ENCODE data around the gene NSUN3.
"Not testable (repeated sequence)": the region's sequence is repeated elsewhere in the genome, so short reads cannot be mapped to it uniquely, and the experiment has no call there.

NSUN3 gene

GRCh38 chr3:94066506-94067500 is 3.9 kb downstream of the NSUN3 start:
- Histone ChIP-seq H3K27me3 (replicated peaks; ENCODE audit: control insufficient read depth, insufficient read depth, low read length, poor library complexity, severe bottlenecking) (no peaks in the 10 kb centered on the region), H3K4me1 (ENCODE audit: control insufficient read depth, insufficient read depth, low read length, poor library complexity, severe bottlenecking) (peaks cover 7% of the 10 kb centered on the region), H3K9me3 (ENCODE audit: control insufficient read depth, low read length) (no peaks in the 10 kb centered on the region), H3K27ac (ENCODE audit: insufficient read depth, low read length, poor library complexity, severe bottlenecking) (no peak overlapping the region), H3K36me3 (ENCODE audit: control insufficient read depth, insufficient read depth, low read length) (no peaks in the 10 kb centered on the region), H3K4me3 (ENCODE audit: insufficient read depth, low read depth, low read length, poor library complexity, severe bottlenecking) (no peak overlapping the region)
- DNase-seq = no peak

- DNase-seq = no peak
Observed at GRCh38 chr3:94069194-94069813, 6.4 kb downstream of the NSUN3 start.

GRCh38 chr3:94070341-94070911 is 7.6 kb downstream of the NSUN3 start:
- H3K36me3 ChIP-seq (ENCODE audit: control insufficient read depth, insufficient read depth, low read length) = peaks cover 5% of the 10 kb centered on the region
- no peaks in the 10 kb centered on the region for H3K27me3 ChIP-seq (replicated peaks; ENCODE audit: control insufficient read depth, insufficient read depth, low read length, poor library complexity, severe bottlenecking)
- DNase-seq = no peak
- H3K27ac ChIP-seq (ENCODE audit: insufficient read depth, low read length, poor library complexity, severe bottlenecking) = no peak overlapping the region
- no peaks in the 10 kb centered on the region for H3K4me1 ChIP-seq (ENCODE audit: control insufficient read depth, insufficient read depth, low read length, poor library complexity, severe bottlenecking)
- no peak overlapping the region for H3K4me3 ChIP-seq (ENCODE audit: insufficient read depth, low read depth, low read length, poor library complexity, severe bottlenecking)
- no peaks in the 10 kb centered on the region for H3K9me3 ChIP-seq (ENCODE audit: control insufficient read depth, low read length)

More at GRCh38 chr3:94069194-94069813, 6.4 kb downstream of the NSUN3 start:
- H3K36me3 ChIP-seq (ENCODE audit: control insufficient read depth, insufficient read depth, low read length) = peaks cover 5% of the 10 kb centered on the region
- H3K27me3 ChIP-seq (replicated peaks; ENCODE audit: control insufficient read depth, insufficient read depth, low read length, poor library complexity, severe bottlenecking) = no peaks in the 10 kb centered on the region
- H3K4me1 ChIP-seq (ENCODE audit: control insufficient read depth, insufficient read depth, low read length, poor library complexity, severe bottlenecking) = no peaks in the 10 kb centered on the region
- H3K4me3 ChIP-seq (ENCODE audit: insufficient read depth, low read depth, low read length, poor library complexity, severe bottlenecking) = no peak overlapping the region
- no peaks in the 10 kb centered on the region for H3K9me3 ChIP-seq (ENCODE audit: control insufficient read depth, low read length)
- no peak overlapping the region for H3K27ac ChIP-seq (ENCODE audit: insufficient read depth, low read length, poor library complexity, severe bottlenecking)

GRCh38 chr3:94071713-94072284 is 8.9 kb downstream of the NSUN3 start:
- H3K36me3 ChIP-seq (ENCODE audit: control insufficient read depth, insufficient read depth, low read length) = peaks cover 5% of the 10 kb centered on the region
- H3K27me3 ChIP-seq (replicated peaks; ENCODE audit: control insufficient read depth, insufficient read depth, low read length, poor library complexity, severe bottlenecking) = no peaks in the 10 kb centered on the region
- H3K9me3 ChIP-seq (ENCODE audit: control insufficient read depth, low read length) = no peaks in the 10 kb centered on the region
- no peaks in the 10 kb centered on the region for H3K4me1 ChIP-seq (ENCODE audit: control insufficient read depth, insufficient read depth, low read length, poor library complexity, severe bottlenecking)
- no peak overlapping the region for H3K27ac ChIP-seq (ENCODE audit: insufficient read depth, low read length, poor library complexity, severe bottlenecking)
- no peak overlapping the region for H3K4me3 ChIP-seq (ENCODE audit: insufficient read depth, low read depth, low read length, poor library complexity, severe bottlenecking)
- DNase-seq = no peak

GRCh38 chr3:94076055-94076454 is 13.2 kb downstream of the NSUN3 start:
- no peak overlapping the region for H3K4me3 ChIP-seq (ENCODE audit: insufficient read depth, low read depth, low read length, poor library complexity, severe bottlenecking)
- DNase-seq = no peak
- no peaks in the 10 kb centered on the region for H3K9me3 ChIP-seq (ENCODE audit: control insufficient read depth, low read length)
- H3K27ac ChIP-seq (ENCODE audit: insufficient read depth, low read length, poor library complexity, severe bottlenecking) = no peak overlapping the region
- no peaks in the 10 kb centered on the region for H3K27me3 ChIP-seq (replicated peaks; ENCODE audit: control insufficient read depth, insufficient read depth, low read length, poor library complexity, severe bottlenecking)
- H3K4me1 ChIP-seq (ENCODE audit: control insufficient read depth, insufficient read depth, low read length, poor library complexity, severe bottlenecking) = peaks cover 9% of the 10 kb centered on the region
- peaks cover 5% of the 10 kb centered on the region for H3K36me3 ChIP-seq (ENCODE audit: control insufficient read depth, insufficient read depth, low read length)

- H3K4me1 ChIP-seq (ENCODE audit: control insufficient read depth, insufficient read depth, low read length, poor library complexity, severe bottlenecking); H3K4me3 ChIP-seq (ENCODE audit: insufficient read depth, low read depth, low read length, poor library complexity, severe bottlenecking); H3K27me3 ChIP-seq (replicated peaks; ENCODE audit: control insufficient read depth, insufficient read depth, low read length, poor library complexity, severe bottlenecking); DNase-seq; H3K9me3 ChIP-seq (ENCODE audit: control insufficient read depth, low read length); H3K27ac ChIP-seq (ENCODE audit: insufficient read depth, low read length, poor library complexity, severe bottlenecking): not testable (repeated sequence)
- peaks cover 12% of the 10 kb centered on the region for H3K36me3 ChIP-seq (ENCODE audit: control insufficient read depth, insufficient read depth, low read length)
Observed at GRCh38 chr3:94080552-94080951, 17.7 kb downstream of the NSUN3 start.

- no peak overlapping the region for H3K27ac ChIP-seq (ENCODE audit: insufficient read depth, low read length, poor library complexity, severe bottlenecking)
- H3K36me3 ChIP-seq (ENCODE audit: control insufficient read depth, insufficient read depth, low read length) = peaks cover 15% of the 10 kb centered on the region
- peaks cover 9% of the 10 kb centered on the region for H3K4me1 ChIP-seq (ENCODE audit: control insufficient read depth, insufficient read depth, low read length, poor library complexity, severe bottlenecking)
Observed at GRCh38 chr3:94081884-94082283, 19.0 kb downstream of the NSUN3 start.

GRCh38 chr3:94082391-94082937 is 19.6 kb downstream of the NSUN3 start:
- Histone ChIP-seq H3K4me1 (ENCODE audit: control insufficient read depth, insufficient read depth, low read length, poor library complexity, severe bottlenecking) (peaks cover 9% of the 10 kb centered on the region), H3K36me3 (ENCODE audit: control insufficient read depth, insufficient read depth, low read length) (peaks cover 15% of the 10 kb centered on the region), H3K27me3 (replicated peaks; ENCODE audit: control insufficient read depth, insufficient read depth, low read length, poor library complexity, severe bottlenecking) (no peaks in the 10 kb centered on the region), H3K9me3 (ENCODE audit: control insufficient read depth, low read length) (no peaks in the 10 kb centered on the region), H3K27ac (ENCODE audit: insufficient read depth, low read length, poor library complexity, severe bottlenecking) (no peak overlapping the region), H3K4me3 (ENCODE audit: insufficient read depth, low read depth, low read length, poor library complexity, severe bottlenecking) (no peak overlapping the region)
- no peak for DNase-seq

More at GRCh38 chr3:94081884-94082283, 19.0 kb downstream of the NSUN3 start:
- no peak overlapping the region for H3K4me3 ChIP-seq (ENCODE audit: insufficient read depth, low read depth, low read length, poor library complexity, severe bottlenecking)
- H3K27me3 ChIP-seq (replicated peaks; ENCODE audit: control insufficient read depth, insufficient read depth, low read length, poor library complexity, severe bottlenecking) = no peaks in the 10 kb centered on the region
- no peaks in the 10 kb centered on the region for H3K9me3 ChIP-seq (ENCODE audit: control insufficient read depth, low read length)
- no peak for DNase-seq

GRCh38 chr3:94083261-94083660 is 20.4 kb downstream of the NSUN3 start:
- H3K4me1 ChIP-seq (ENCODE audit: control insufficient read depth, insufficient read depth, low read length, poor library complexity, severe bottlenecking) = peaks cover 9% of the 10 kb centered on the region
- peaks cover 15% of the 10 kb centered on the region for H3K36me3 ChIP-seq (ENCODE audit: control insufficient read depth, insufficient read depth, low read length)

More at GRCh38 chr3:94083261-94083660, 20.4 kb downstream of the NSUN3 start:
- no peak overlapping the region for H3K4me3 ChIP-seq (ENCODE audit: insufficient read depth, low read depth, low read length, poor library complexity, severe bottlenecking)
- no peaks in the 10 kb centered on the region for H3K27me3 ChIP-seq (replicated peaks; ENCODE audit: control insufficient read depth, insufficient read depth, low read length, poor library complexity, severe bottlenecking)
- no peak for DNase-seq
- no peaks in the 10 kb centered on the region for H3K9me3 ChIP-seq (ENCODE audit: control insufficient read depth, low read length)
- no peak overlapping the region for H3K27ac ChIP-seq (ENCODE audit: insufficient read depth, low read length, poor library complexity, severe bottlenecking)

All from effector memory CD4-positive, alpha-beta T cell (primary cell).